Measurements from ENCODE around the gene LIN28A. TPM values are rescaled to one million over a fixed set of nuclear protein-coding genes. Genes with fewer than 3 reads are reported as not detected.

The LIN28A gene
- total and polyA plus RNA-seq, 10 of the 15 experiments (the other 5 are each of a cell fraction or from before 2014, with no cell fraction given) = 0.13 to 0.59 (median 0.30) TPM; not detected in 7

- ChIA-PET RAD21 (ENCODE audit: unreplicated experiment) (interaction anchor here (0.6 to 2.3 kb wide), 10 partner anchors 13 to 208 kb away, joined by 3 to 24 read pairs (median 4); partner anchors contain the start of genes CD52, SH3BGRL3 and ZNF593), POLR2A (interaction anchor here (0.7 to 2.1 kb wide), 6 partner anchors 8 to 99 kb away, joined by 3 to 7 read pairs (median 5); partner anchors contain the start of gene SH3BGRL3), SMC1A (ENCODE audit: uncharacterized antibody, unreplicated experiment) (interaction anchor here (0.6 to 2.2 kb wide), 14 partner anchors 8 to 252 kb away, joined by 3 to 13 read pairs (median 4); partner anchors contain the start of gene CEP85), CTCF (interaction anchor here (0.7 to 5.4 kb wide), 17 partner anchors 10 to 411 kb away, joined by 3 to 31 read pairs (median 6); partner anchors contain the start of gene CD52)
- Histone ChIP-seq H3K9ac (ENCODE audit: control insufficient read depth, insufficient read depth, low read length) (no peak overlapping the region), H3K79me2 (ENCODE audit: control insufficient read depth, insufficient read depth, low read length) (no peaks in the 10 kb centered on the region), H3K27me3 (replicated peaks in 1 of 2; ENCODE audit: control insufficient read depth in 2 of 2, insufficient read depth in 2 of 2, low read length in 1 of 2) (no peaks in the 10 kb centered on the region), H3K9me3 (replicated peaks; ENCODE audit: control insufficient read depth, insufficient read depth, low read length) (no peaks in the 10 kb centered on the region), H3K4me3 (peak overlapping the region; percentile 19; the same call in 1 of the 2 replicates), H3K4me1 (ENCODE audit: control insufficient read depth, insufficient read depth, low read length) (peaks cover 22% of the 10 kb centered on the region), H3K27ac (ENCODE audit: control insufficient read depth, insufficient read depth) (peak overlapping the region; percentile 38), H3K4me2 (ENCODE audit: control insufficient read depth, insufficient read depth) (peak overlapping the region; percentile 82; the same call in 1 of the 2 replicates), H2AFZ (ENCODE audit: control insufficient read depth, low read depth, low read length) (peak overlapping the region; percentile 74), H3K36me3 (ENCODE audit: control insufficient read depth in 2 of 2, insufficient read depth in 2 of 2, low read length in 1 of 2) (no peaks in the 10 kb centered on the region), H4K20me1 (ENCODE audit: control insufficient read depth, insufficient read depth) (no peaks in the 10 kb centered on the region)
- peak; percentile 73 for DNase-seq (ENCODE audit: low read depth, low spot score)
- no TSS peak for BruUV-seq (replicated peaks)
- ATAC-seq = peak; percentile 97
- intact Hi-C loops (cut with micrococcal nuclease; ENCODE audit: unreplicated experiment) = no loop called here
- in situ Hi-C loops (cut with MboI) = no loop called here
- WGBS (ENCODE audit: insufficient coverage, insufficient replicate concordance, low lambda C conversion rate, missing lambda C conversion rate) = 6% methylated on average over 5 of the region's 5 CpGs
- peak; percentile 97 for FAIRE-seq
- TF ChIP-seq NBN (IDR thresholded peaks at IDR 0.05) = peak; percentile 88
- no peak for TF ChIP-seq REST (IDR thresholded peaks at IDR 0.05; ENCODE audit: low read depth, low read length)
- peak; percentile 30 for TF ChIP-seq E2F8 (IDR thresholded peaks at IDR 0.05; ENCODE audit: low read depth, partially characterized antibody)
- no peak for TF ChIP-seq ZZZ3 (IDR thresholded peaks at IDR 0.05; ENCODE audit: control insufficient read depth, insufficient read length, low read depth)
- no peak for TF ChIP-seq CEBPB (IDR thresholded peaks at IDR 0.05; ENCODE audit: borderline replicate concordance in 1 of 2, low read depth in 2 of 2, low read length in 2 of 2)
- no peak for TF ChIP-seq RB1 (IDR thresholded peaks at IDR 0.05; ENCODE audit: borderline replicate concordance)
- TF ChIP-seq, protein P1, sequence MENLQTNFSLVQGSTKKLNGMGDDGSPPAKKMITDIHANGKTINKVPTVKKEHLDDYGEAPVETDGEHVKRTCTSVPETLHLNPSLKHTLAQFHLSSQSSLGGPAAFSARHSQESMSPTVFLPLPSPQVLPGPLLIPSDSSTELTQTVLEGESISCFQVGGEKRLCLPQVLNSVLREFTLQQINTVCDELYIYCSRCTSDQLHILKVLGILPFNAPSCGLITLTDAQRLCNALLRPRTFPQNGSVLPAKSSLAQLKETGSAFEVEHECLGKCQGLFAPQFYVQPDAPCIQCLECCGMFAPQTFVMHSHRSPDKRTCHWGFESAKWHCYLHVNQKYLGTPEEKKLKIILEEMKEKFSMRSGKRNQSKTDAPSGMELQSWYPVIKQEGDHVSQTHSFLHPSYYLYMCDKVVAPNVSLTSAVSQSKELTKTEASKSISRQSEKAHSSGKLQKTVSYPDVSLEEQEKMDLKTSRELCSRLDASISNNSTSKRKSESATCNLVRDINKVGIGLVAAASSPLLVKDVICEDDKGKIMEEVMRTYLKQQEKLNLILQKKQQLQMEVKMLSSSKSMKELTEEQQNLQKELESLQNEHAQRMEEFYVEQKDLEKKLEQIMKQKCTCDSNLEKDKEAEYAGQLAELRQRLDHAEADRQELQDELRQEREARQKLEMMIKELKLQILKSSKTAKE (IDR thresholded peaks at IDR 0.05; ENCODE audit: low read depth, poor library complexity, severe bottlenecking) = peak; percentile 88
- TF ChIP-seq SPI1 (IDR thresholded peaks at IDR 0.05; ENCODE audit: borderline replicate concordance, insufficient read depth, low read depth, low read length) = peak; percentile 89
- peak; percentile 94 for TF ChIP-seq PKNOX1 (IDR thresholded peaks at IDR 0.05)
- peak; percentile 48 for TF ChIP-seq BCL11A (IDR thresholded peaks at IDR 0.05; ENCODE audit: low read depth, low read length)
These were observed 32.3 kb upstream of the LIN28A start for GRCh38 chr1:26378088-26378878.
